Uterus (tissue), 4 donors: ENCODE data around the gene DMRTC2. TPM values are rescaled to one million over a fixed set of nuclear protein-coding genes. Genes with fewer than 3 reads are reported as not detected.

Source experiments
- DNase-seq, 2 donors: peaks; one replicate each; pipeline ENCODE4 v3.0.0-alpha.2; 2019 to 2020
- H3K27ac ChIP-seq, 2 donors: fragments of 200-600 bp; sonication (generic); 1 replicate in 1 of 2; 2 replicates in 1 of 2; pipeline ENCODE4 v1.5.1; 2016 to 2018
- H3K27me3 ChIP-seq, 2 donors: fragments of 200-600 bp; sonication (generic); one replicate each; pipeline ENCODE4 v1.5.1; 2018 to 2019; ENCODE audit warnings: control low read depth in 1 of 2
- H3K36me3 ChIP-seq, 2 donors: fragments of 200-600 bp; sonication (generic); one replicate each; pipeline ENCODE4 v1.5.1; 2019; ENCODE audit warnings: control low read depth in 1 of 2
- H3K4me1 ChIP-seq, 2 donors: fragments of 200-600 bp; sonication (generic); one replicate each; pipeline ENCODE4 v1.5.1; 2018 to 2019; ENCODE audit warnings: control low read depth in 1 of 2
- H3K4me3 ChIP-seq, 2 donors: fragments of 200-600 bp; sonication (generic); 1 replicate in 1 of 2; 2 replicates in 1 of 2; pipeline ENCODE4 v1.5.1; 2018 to 2019; ENCODE audit warnings: mild to moderate bottlenecking in 1 of 2
- H3K9me3 ChIP-seq, 2 donors: fragments of 200-600 bp; sonication (generic); one replicate each; pipeline ENCODE4 v1.5.1; 2019; ENCODE audit warnings: control low read depth in 1 of 2
- POLR2A ChIP-seq, 2 donors: fragments of 450-650 bp; IDR thresholded peaks; one replicate each; pipeline ENCODE4 v1.6.1; 2016; ENCODE audit warnings: antibody characterized with exemption in 2 of 2, mild to moderate bottlenecking in 1 of 2, moderate library complexity in 1 of 2
- intact Hi-C: fragments of 100-400 bp; cut with DNase I; formaldehyde crosslinking; loops from one replicate; pipeline ENCODE4 v1.15.1; 2023; ENCODE audit warnings: low total_unique reads
- total RNA-seq, 4 donors: library from RNA; depleted of rRNA in 3 of 4; stranded (reverse); fragments of >200 nt in 3 of 4; gene quantifications; one replicate each; pipeline versions ENCODE4 v1.1.0 to v1.2.4, GENCODE V29; 2014 to 2023
- TF ChIP-seq, protein P1 (sequence below), 4 experiments: fragments of 200-600 bp in 2 of 4; fragments of 450-650 bp in 2 of 4; sonication (generic) in 2 of 4; IDR thresholded peaks; one replicate each; pipeline ENCODE4 v1.5.1; 2016 to 2019; ENCODE audit warnings: antibody characterized with exemption in 4 of 4, mild to moderate bottlenecking in 2 of 4, moderate library complexity in 1 of 4
- donor health status: DM: yes; HTN: yes; CAD: no.

The DMRTC2 gene
- total RNA-seq, 4 donors from 2014 or later, result 0.14 TPM; not detected in 3

DNA sequence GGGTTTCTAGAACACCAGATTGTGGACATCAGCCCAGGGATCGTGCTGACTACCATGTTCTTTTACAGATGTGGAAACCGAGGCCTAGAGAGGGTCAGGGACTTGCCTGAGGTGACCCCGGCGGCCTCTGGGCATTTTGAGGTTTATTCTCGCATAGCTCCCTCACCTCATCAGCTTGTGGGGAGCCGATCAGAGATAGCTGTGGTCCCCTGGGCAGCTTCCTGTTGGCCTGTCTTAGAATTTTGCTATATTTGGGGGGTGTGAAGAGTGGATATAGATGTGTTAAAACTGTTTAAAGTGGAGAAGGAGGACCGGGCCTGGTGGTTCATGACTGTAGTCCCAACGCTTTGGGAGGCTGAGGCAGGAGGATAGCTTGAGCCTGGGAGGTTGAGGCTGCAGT lies 45.1 kb downstream of the DMRTC2 start:
- Histone ChIP-seq H3K27ac (no peak overlapping the region), H3K4me1 (peaks cover 0 to 4% of the 10 kb centered on the region in 2 donors), H3K4me3 (no peak overlapping the region), H3K9me3 (no peaks in the 10 kb centered on the region), H3K36me3 (no peaks in the 10 kb centered on the region), H3K27me3 (no peaks in the 10 kb centered on the region)
- TF ChIP-seq POLR2A (IDR thresholded peaks at IDR 0.05), result no peak
- TF ChIP-seq, protein P1, sequence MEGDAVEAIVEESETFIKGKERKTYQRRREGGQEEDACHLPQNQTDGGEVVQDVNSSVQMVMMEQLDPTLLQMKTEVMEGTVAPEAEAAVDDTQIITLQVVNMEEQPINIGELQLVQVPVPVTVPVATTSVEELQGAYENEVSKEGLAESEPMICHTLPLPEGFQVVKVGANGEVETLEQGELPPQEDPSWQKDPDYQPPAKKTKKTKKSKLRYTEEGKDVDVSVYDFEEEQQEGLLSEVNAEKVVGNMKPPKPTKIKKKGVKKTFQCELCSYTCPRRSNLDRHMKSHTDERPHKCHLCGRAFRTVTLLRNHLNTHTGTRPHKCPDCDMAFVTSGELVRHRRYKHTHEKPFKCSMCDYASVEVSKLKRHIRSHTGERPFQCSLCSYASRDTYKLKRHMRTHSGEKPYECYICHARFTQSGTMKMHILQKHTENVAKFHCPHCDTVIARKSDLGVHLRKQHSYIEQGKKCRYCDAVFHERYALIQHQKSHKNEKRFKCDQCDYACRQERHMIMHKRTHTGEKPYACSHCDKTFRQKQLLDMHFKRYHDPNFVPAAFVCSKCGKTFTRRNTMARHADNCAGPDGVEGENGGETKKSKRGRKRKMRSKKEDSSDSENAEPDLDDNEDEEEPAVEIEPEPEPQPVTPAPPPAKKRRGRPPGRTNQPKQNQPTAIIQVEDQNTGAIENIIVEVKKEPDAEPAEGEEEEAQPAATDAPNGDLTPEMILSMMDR (IDR thresholded peaks at IDR 0.05), result no peak
- no peak for DNase-seq
- intact Hi-C loops, result no loop called here

DNA sequence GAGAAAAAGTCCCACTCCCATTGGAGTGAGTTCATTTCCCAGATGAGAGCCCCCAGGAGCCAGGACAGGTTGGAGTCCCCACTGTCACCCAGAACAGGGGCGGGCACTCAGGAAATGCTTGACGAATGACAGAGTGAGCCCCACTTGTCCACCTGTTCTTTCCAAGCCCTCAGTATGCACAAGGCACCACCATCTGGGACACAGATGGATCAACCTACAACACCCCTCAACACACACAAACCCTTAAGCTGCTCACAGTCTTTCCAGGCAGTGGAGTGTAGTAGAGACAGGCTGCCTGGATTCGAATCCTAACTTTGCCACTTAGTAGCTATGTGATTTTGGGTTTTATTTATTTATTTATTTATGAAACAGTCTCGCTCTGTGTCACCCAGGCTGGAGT lies 46.1 kb downstream of the DMRTC2 start:
- intact Hi-C loops, result no loop called here
- DNase-seq, result no peak
- no peaks in the 10 kb centered on the region for H3K36me3 ChIP-seq
- H3K4me1 ChIP-seq, result no peaks in the 10 kb centered on the region
- H3K27ac ChIP-seq, result no peak overlapping the region
- no peak overlapping the region for H3K4me3 ChIP-seq
- H3K9me3 ChIP-seq, result no peaks in the 10 kb centered on the region
- no peaks in the 10 kb centered on the region for H3K27me3 ChIP-seq
- TF ChIP-seq POLR2A (IDR thresholded peaks at IDR 0.05), result no peak
- TF ChIP-seq, protein P1 (IDR thresholded peaks at IDR 0.05), result no peak

DNA sequence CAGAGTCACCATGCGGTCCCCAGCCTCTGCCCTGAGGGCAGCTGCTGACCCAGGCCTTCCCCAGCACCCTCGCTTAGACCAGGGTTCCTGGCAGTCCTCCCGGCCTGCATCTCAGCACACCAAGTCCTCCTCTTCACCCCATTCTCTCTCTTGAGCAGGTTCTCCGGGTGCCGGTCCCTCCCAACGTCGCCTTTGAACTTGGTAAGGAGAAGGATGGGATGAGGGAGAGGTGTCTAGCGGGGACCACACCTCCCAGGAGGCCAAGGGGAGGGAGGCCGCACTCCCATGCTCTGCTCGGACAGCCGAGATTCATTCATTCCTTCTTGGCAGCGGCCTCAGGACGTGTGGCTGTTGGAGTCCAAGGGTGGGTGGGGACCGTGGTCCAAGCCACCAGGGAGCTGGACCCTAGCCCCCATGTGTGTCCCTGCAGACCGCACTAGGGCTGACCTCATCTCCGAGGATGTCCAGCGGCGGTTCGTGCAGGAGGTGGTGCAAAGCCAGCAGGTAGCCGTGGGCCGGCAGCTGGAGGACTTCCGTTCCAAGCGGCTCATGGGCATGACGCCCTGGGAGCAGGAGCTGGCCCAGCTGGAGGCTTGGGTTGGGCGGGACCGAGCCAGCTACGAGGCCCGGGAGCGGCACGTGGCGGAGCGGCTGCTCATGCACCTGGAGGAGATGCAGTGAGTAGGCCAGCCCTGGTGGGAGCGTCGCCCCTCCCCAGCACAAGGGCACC lies 47.5 kb downstream of the DMRTC2 start:
- Histone ChIP-seq H3K9me3 (no peaks in the 10 kb centered on the region), H3K4me1 (no peaks in the 10 kb centered on the region), H3K27ac (no peak overlapping the region), H3K27me3 (no peaks in the 10 kb centered on the region), H3K4me3 (no peak overlapping the region), H3K36me3 (no peaks in the 10 kb centered on the region)
- intact Hi-C loops, result no loop called here
- no peak for TF ChIP-seq POLR2A (IDR thresholded peaks at IDR 0.05)
- TF ChIP-seq, protein P1 (IDR thresholded peaks at IDR 0.05), result no peak
- no peak for DNase-seq

DNA sequence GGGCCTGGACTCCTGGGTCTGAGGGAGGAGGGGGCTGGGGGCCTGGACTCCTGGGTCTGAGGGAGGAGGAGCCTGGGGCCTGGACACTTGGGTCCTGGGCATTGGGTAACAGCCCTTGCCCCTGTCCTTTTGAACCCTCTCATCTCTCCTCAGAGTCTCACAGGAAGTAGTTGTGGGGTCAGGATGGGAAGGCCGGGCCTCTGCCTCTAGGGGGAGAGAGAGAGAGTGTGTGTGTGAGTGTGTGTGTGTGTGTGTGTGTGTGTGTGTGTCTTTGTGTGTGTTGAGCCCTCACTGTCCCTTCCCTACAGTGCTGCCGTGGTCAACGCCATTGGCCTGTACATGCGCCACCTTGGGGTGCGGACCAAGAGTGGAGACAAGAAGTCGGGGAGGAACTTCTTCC lies 49.1 kb downstream of the DMRTC2 start:
- H3K36me3 ChIP-seq, result no peaks in the 10 kb centered on the region
- no peaks in the 10 kb centered on the region for H3K27me3 ChIP-seq
- no peaks in the 10 kb centered on the region for H3K9me3 ChIP-seq
- intact Hi-C loops, result no loop called here
- TF ChIP-seq POLR2A (IDR thresholded peaks at IDR 0.05), result no peak
- TF ChIP-seq, protein P1 (IDR thresholded peaks at IDR 0.05), result no peak
- no peak overlapping the region for H3K4me3 ChIP-seq
- H3K27ac ChIP-seq, result no peak overlapping the region
- no peak for DNase-seq
- H3K4me1 ChIP-seq, result no peaks in the 10 kb centered on the region

DNA sequence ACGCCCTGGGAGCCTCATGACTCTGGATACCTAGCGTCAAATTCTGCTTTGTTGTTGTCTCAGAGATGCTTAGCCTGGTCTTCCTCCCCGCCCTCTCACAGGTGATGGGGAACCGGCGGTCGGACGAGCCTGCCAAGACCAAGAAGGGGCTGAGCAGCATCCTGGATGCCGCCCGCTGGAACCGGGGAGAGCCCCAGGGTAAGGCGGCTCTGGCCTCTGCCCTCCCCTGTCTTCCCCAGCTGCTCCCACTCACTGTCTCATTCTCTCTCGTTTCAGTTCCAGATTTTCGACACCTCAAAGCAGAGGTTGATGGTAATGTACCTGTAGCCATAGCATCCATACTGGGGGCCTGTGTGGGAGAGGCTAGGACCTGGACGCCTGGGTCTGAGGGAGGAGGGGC lies 49.5 kb downstream of the DMRTC2 start:
- Histone ChIP-seq H3K27ac (no peak overlapping the region), H3K9me3 (no peaks in the 10 kb centered on the region), H3K27me3 (no peaks in the 10 kb centered on the region), H3K4me1 (no peaks in the 10 kb centered on the region), H3K36me3 (no peaks in the 10 kb centered on the region), H3K4me3 (no peak overlapping the region)
- TF ChIP-seq, protein P1 (IDR thresholded peaks at IDR 0.05), result no peak
- TF ChIP-seq POLR2A (IDR thresholded peaks at IDR 0.05), result no peak
- intact Hi-C loops, result no loop called here
- DNase-seq, result no peak
